Measurements from ENCODE around the gene C3orf18. TPM values are rescaled to one million over a fixed set of nuclear protein-coding genes. Genes with fewer than 3 reads are reported as not detected.

Gene C3orf18
- polyA plus RNA-seq, 1 of the 3 experiments (the other 2 are of a cell fraction): 19.7 TPM

DNA sequence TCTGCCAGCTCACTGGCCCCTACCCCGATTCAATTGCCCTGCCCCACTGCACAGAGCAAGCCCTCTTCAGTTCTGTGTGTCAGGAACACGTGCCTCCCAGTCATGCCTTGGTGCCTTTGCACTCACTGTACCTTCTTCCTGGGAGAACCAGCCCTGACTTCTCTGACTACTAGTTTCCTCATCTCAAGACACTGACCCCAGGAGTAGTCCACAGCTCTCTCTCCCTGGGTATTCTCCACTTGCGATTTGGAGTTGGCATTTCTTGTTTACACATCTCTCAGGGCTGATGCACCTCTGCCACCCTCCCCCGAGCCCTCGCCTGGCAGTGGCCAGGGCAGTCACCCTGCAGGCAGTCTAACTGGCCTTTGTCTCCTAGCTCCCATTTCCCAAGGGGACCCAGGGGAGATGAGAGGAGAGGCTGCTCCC, 38.4 kb upstream of the C3orf18 start:
- Histone ChIP-seq H3K4me1 (ENCODE audit: control insufficient read depth in 1 of 2, insufficient read depth in 2 of 2, low read depth in 1 of 2, low read length in 1 of 2) (peaks cover 12 to 43% of the 10 kb centered on the region in 2 experiments), H3F3A (replicated peaks; ENCODE audit: insufficient read depth) (no peaks in the 10 kb centered on the region), H3K27ac (ENCODE audit: low read depth in 2 of 2, low read length in 1 of 2) (no peak overlapping the region), H3K9me3 (no peaks in the 10 kb centered on the region), H3K9me2 (no peaks in the 10 kb centered on the region), H3K4me2 (no peak overlapping the region), H2AFZ (ENCODE audit: low read depth) (no peak overlapping the region), H4K20me1 (ENCODE audit: insufficient read depth) (no peaks in the 10 kb centered on the region), H3K36me3 (replicated peaks in 1 of 2; ENCODE audit: control insufficient read depth in 1 of 2, insufficient read depth in 2 of 2, low read length in 1 of 2) (peaks cover 0 to 4% of the 10 kb centered on the region in 2 experiments), H3K27me3 (ENCODE audit: insufficient read depth) (no peaks in the 10 kb centered on the region), H3K9ac (no peak overlapping the region), H3K79me2 (ENCODE audit: insufficient read depth) (no peaks in the 10 kb centered on the region), H3K4me3 (ENCODE audit: low read depth in 2 of 2, low read length in 1 of 2) (no peak overlapping the region)
- ChIA-PET POLR2A (no interaction called here), CTCF (interaction anchor here (1.2 to 25.1 kb wide), 3 partner anchors 8 to 55 kb away, joined by 3 to 648 read pairs (median 111); partner anchors contain the start of genes C3orf18, CISH, HEMK1 and MAPKAPK3)
- no peak for DNase-seq
- no peak for TF ChIP-seq MEF2A (IDR thresholded peaks at IDR 0.05; ENCODE audit: borderline replicate concordance, low read depth)
- no peak for TF ChIP-seq RCOR1 (IDR thresholded peaks at IDR 0.05; ENCODE audit: low read length)
- TF ChIP-seq EP300 (IDR thresholded peaks at IDR 0.05; ENCODE audit: borderline replicate concordance in 1 of 2, low read depth in 1 of 2, low read length in 1 of 2): no peak
- TF ChIP-seq RFX5 (IDR thresholded peaks at IDR 0.05; ENCODE audit: low read length): no peak
- no peak for TF ChIP-seq FOXM1 (IDR thresholded peaks at IDR 0.05; ENCODE audit: low read depth)
- TF ChIP-seq, protein P1, sequence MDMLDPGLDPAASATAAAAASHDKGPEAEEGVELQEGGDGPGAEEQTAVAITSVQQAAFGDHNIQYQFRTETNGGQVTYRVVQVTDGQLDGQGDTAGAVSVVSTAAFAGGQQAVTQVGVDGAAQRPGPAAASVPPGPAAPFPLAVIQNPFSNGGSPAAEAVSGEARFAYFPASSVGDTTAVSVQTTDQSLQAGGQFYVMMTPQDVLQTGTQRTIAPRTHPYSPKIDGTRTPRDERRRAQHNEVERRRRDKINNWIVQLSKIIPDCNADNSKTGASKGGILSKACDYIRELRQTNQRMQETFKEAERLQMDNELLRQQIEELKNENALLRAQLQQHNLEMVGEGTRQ (IDR thresholded peaks at IDR 0.05; ENCODE audit: borderline replicate concordance, low read depth, low read length): no peak
- TF ChIP-seq JUND (IDR thresholded peaks at IDR 0.05): no peak
- no peak for TF ChIP-seq MXI1 (IDR thresholded peaks at IDR 0.05; ENCODE audit: low read depth, low read length)
- TF ChIP-seq NRF1 (IDR thresholded peaks at IDR 0.05; ENCODE audit: low read depth, low read length): no peak
- TF ChIP-seq, protein P2, sequence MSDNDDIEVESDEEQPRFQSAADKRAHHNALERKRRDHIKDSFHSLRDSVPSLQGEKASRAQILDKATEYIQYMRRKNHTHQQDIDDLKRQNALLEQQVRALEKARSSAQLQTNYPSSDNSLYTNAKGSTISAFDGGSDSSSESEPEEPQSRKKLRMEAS (IDR thresholded peaks at IDR 0.05; ENCODE audit: low read depth): no peak
- TF ChIP-seq ELF1 (IDR thresholded peaks at IDR 0.05): no peak
- no peak for TF ChIP-seq GATA2 (CRISPR knock-in tag; IDR thresholded peaks at IDR 0.05)
- no peak for TF ChIP-seq CHD2 (IDR thresholded peaks at IDR 0.05; ENCODE audit: low read length, partially characterized antibody)
- TF ChIP-seq, protein P3, sequence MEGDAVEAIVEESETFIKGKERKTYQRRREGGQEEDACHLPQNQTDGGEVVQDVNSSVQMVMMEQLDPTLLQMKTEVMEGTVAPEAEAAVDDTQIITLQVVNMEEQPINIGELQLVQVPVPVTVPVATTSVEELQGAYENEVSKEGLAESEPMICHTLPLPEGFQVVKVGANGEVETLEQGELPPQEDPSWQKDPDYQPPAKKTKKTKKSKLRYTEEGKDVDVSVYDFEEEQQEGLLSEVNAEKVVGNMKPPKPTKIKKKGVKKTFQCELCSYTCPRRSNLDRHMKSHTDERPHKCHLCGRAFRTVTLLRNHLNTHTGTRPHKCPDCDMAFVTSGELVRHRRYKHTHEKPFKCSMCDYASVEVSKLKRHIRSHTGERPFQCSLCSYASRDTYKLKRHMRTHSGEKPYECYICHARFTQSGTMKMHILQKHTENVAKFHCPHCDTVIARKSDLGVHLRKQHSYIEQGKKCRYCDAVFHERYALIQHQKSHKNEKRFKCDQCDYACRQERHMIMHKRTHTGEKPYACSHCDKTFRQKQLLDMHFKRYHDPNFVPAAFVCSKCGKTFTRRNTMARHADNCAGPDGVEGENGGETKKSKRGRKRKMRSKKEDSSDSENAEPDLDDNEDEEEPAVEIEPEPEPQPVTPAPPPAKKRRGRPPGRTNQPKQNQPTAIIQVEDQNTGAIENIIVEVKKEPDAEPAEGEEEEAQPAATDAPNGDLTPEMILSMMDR (IDR thresholded peaks at IDR 0.05): no peak
- TF ChIP-seq, protein P4, sequence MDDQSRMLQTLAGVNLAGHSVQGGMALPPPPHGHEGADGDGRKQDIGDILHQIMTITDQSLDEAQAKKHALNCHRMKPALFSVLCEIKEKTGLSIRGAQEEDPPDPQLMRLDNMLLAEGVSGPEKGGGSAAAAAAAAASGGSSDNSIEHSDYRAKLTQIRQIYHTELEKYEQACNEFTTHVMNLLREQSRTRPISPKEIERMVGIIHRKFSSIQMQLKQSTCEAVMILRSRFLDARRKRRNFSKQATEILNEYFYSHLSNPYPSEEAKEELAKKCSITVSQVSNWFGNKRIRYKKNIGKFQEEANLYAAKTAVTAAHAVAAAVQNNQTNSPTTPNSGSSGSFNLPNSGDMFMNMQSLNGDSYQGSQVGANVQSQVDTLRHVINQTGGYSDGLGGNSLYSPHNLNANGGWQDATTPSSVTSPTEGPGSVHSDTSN (IDR thresholded peaks at IDR 0.05): no peak
- no peak for TF ChIP-seq YY1 (IDR thresholded peaks at IDR 0.05; ENCODE audit: low read depth)
- WGBS (ENCODE audit: low lambda C conversion rate): 86% methylated on average over 5 of the region's 5 CpGs
